ENCODE results near the gene LAMA2. TPM values are rescaled to one million over a fixed set of nuclear protein-coding genes. Genes with fewer than 3 reads are reported as not detected.
A peak's percentile ranks its signal among the peaks of the same experiment; 100 is the strongest.
"Not testable (repeated sequence)": the region's sequence is repeated elsewhere in the genome, so short reads cannot be mapped to it uniquely, and the experiment has no call there.

The LAMA2 gene
- total and polyA plus RNA-seq, 4 donors: 5.2 to 105 (median 45.9) TPM

DNA sequence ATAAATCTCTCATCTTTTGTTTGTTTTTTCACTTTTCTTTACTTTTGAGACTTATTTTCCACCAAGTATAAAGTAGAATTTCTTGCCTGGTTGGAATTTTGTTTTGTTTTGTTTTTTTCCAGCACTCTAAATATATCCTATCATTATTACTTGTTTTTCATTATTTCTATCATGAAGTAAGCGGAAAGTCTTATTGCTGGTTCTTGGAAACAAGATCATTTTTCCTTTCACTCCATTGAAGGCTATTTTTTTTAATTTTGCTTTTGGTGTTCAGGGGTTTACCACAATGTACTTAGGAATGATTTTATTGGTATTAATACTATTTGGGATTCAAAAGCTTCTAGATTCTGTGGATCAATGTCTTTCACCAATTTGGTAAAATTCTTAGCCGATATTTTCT, 190.1 kb downstream of the LAMA2 start:
- no peaks in the 10 kb centered on the region for H3K27me3 ChIP-seq (ENCODE audit: control insufficient read depth in 3 of 3, insufficient read depth in 3 of 3, low read length in 2 of 3)
- WGBS, 2 donors: 90 to 94% methylated on average over 2 of the region's 2 CpGs
- DNase-seq (no peak), ATAC-seq (ENCODE audit: insufficient read depth, low FRiP score) (no peak)
- no peaks in the 10 kb centered on the region for H3K36me3 ChIP-seq (ENCODE audit: control insufficient read depth in 4 of 4, insufficient read depth in 4 of 4, low read length in 4 of 4)
- H3K4me1 ChIP-seq (ENCODE audit: control insufficient read depth in 5 of 5, insufficient read depth in 5 of 5, low read length in 5 of 5): peaks cover 0 to 8% (median 0%) of the 10 kb centered on the region in 5 donors
- no peak overlapping the region for H3K9ac ChIP-seq (ENCODE audit: insufficient read depth in 1 of 2, low read length in 2 of 2)
- H3K4me3 ChIP-seq: no peak overlapping the region
- no peak overlapping the region for H3K27ac ChIP-seq (ENCODE audit: low read depth in 1 of 2, low read length in 1 of 2)
- no peaks in the 10 kb centered on the region for H3K9me3 ChIP-seq (ENCODE audit: control insufficient read depth in 4 of 4, insufficient read depth in 3 of 4, low read length in 3 of 4)
- TF ChIP-seq, protein P1, sequence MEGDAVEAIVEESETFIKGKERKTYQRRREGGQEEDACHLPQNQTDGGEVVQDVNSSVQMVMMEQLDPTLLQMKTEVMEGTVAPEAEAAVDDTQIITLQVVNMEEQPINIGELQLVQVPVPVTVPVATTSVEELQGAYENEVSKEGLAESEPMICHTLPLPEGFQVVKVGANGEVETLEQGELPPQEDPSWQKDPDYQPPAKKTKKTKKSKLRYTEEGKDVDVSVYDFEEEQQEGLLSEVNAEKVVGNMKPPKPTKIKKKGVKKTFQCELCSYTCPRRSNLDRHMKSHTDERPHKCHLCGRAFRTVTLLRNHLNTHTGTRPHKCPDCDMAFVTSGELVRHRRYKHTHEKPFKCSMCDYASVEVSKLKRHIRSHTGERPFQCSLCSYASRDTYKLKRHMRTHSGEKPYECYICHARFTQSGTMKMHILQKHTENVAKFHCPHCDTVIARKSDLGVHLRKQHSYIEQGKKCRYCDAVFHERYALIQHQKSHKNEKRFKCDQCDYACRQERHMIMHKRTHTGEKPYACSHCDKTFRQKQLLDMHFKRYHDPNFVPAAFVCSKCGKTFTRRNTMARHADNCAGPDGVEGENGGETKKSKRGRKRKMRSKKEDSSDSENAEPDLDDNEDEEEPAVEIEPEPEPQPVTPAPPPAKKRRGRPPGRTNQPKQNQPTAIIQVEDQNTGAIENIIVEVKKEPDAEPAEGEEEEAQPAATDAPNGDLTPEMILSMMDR (IDR thresholded peaks at IDR 0.05; ENCODE audit: control extremely low read depth, extremely low read depth): no peak

DNA sequence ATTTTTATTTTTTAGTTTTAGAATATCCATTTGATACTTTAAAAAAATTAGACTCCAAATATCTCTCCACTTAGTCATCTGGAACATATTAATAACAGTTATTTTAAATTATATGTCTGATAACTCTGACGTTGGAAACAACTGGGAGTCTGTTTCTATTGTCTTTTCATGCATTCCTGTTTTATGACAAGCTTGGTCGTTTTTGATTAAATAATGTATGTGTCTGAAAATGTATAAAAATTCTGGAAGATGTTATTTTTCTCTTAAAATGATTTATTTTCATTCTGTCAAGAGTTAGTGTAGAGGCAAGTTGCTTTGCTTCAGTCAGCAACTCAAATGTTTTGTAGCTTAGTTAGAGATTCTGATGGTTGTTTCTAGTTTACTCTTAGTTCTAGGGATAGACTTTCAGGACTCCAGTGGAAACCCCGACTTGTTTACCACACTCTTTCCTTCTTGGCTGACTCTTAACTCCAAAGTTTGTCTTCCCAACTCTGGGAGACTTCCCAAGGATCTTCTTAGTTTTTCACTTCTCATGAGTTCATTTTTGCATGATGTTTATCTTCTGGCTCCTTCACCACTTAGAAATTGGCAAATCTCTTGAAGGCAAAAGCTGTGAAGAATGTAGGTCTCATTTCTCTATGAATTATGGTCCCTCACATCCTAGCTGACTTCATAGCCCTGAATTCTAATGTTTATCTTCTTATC, 190.9 kb downstream of the LAMA2 start:
- whole genome bisulfite sequencing, 2 donors: 52 to 62% methylated on average over 3 of the region's 3 CpGs
- ATAC-seq (ENCODE audit: insufficient read depth, low FRiP score) (no peak), DNase-seq (peak in 2 of 3 donors; percentile 30 to 37)
- TF ChIP-seq, protein P1 (IDR thresholded peaks at IDR 0.05; ENCODE audit: control extremely low read depth, extremely low read depth): no peak
- H3K4me3 ChIP-seq: no peak overlapping the region
- no peaks in the 10 kb centered on the region for H3K27me3 ChIP-seq (ENCODE audit: control insufficient read depth in 3 of 3, insufficient read depth in 3 of 3, low read length in 2 of 3)
- H3K9me3 ChIP-seq (ENCODE audit: control insufficient read depth in 4 of 4, insufficient read depth in 3 of 4, low read length in 3 of 4): no peaks in the 10 kb centered on the region
- peaks cover 0 to 8% (median 0%) of the 10 kb centered on the region in 5 donors for H3K4me1 ChIP-seq (ENCODE audit: control insufficient read depth in 5 of 5, insufficient read depth in 5 of 5, low read length in 5 of 5)
- H3K27ac ChIP-seq (ENCODE audit: low read depth in 1 of 2, low read length in 1 of 2): no peak overlapping the region
- no peaks in the 10 kb centered on the region for H3K36me3 ChIP-seq (ENCODE audit: control insufficient read depth in 4 of 4, insufficient read depth in 4 of 4, low read length in 4 of 4)
- H3K9ac ChIP-seq (ENCODE audit: insufficient read depth in 1 of 2, low read length in 2 of 2): no peak overlapping the region

DNA sequence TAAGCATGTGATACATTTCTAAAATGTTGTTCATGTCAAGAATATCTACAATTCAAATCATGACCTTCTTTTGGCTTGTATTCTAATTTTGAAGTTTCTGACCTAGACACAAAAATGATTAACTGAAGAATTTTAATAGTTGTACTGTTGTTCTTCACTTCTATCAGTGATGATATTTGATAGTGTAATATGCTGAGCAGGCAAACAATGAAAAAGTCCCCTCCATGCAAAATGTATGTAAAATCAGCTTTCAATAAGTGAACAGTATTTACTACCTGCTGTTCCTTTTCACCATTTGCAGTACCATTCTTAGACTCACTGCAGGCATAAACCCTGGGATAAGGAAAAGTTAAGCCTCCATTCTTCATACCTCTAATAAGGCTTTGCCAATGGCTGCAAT, 201.5 kb downstream of the LAMA2 start:
- Histone ChIP-seq H3K36me3 (ENCODE audit: control insufficient read depth in 4 of 4, insufficient read depth in 4 of 4, low read length in 4 of 4) (peaks cover 0 to 3% (median 0%) of the 10 kb centered on the region in 4 donors), H3K27ac (ENCODE audit: low read depth in 1 of 2, low read length in 1 of 2) (no peak overlapping the region), H3K4me1 (ENCODE audit: control insufficient read depth in 5 of 5, insufficient read depth in 5 of 5, low read length in 5 of 5) (peaks cover 0 to 17% (median 4%) of the 10 kb centered on the region in 5 donors), H3K27me3 (ENCODE audit: control insufficient read depth in 3 of 3, insufficient read depth in 3 of 3, low read length in 2 of 3) (no peaks in the 10 kb centered on the region), H3K9ac (ENCODE audit: insufficient read depth in 1 of 2, low read length in 2 of 2) (no peak overlapping the region), H3K4me3 (no peak overlapping the region), H3K9me3 (ENCODE audit: control insufficient read depth in 4 of 4, insufficient read depth in 3 of 4, low read length in 3 of 4) (no peaks in the 10 kb centered on the region)
- ATAC-seq (ENCODE audit: insufficient read depth, low FRiP score) (no peak), DNase-seq (no peak)
- TF ChIP-seq, protein P1 (IDR thresholded peaks at IDR 0.05; ENCODE audit: control extremely low read depth, extremely low read depth): no peak

DNA sequence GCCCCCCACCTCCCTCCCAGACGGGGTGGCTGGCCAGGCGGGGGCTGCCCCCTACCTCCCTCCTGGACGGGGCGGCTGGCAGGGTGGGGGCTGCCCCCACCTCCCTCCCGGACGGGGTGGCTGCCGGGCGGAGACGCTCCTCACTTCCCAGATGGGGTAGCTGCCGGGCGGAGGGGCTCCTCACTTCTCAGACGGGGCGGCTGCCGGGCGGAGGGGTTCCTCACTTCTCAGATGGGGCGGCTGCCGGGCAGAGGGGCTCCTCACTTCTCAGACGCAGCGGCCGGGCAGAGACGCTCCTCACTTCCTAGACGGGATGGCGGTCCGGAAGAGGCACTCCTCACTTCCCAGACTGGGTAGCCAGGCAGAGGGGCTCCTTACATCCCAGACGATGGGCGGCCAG, 205.5 kb downstream of the LAMA2 start:
- DNase-seq; H3K27ac ChIP-seq (ENCODE audit: low read depth in 1 of 2, low read length in 1 of 2); H3K9me3 ChIP-seq (ENCODE audit: control insufficient read depth in 4 of 4, insufficient read depth in 3 of 4, low read length in 3 of 4); H3K4me3 ChIP-seq; H3K27me3 ChIP-seq (ENCODE audit: control insufficient read depth in 3 of 3, insufficient read depth in 3 of 3, low read length in 2 of 3); H3K9ac ChIP-seq (ENCODE audit: insufficient read depth in 1 of 2, low read length in 2 of 2); H3K36me3 ChIP-seq (ENCODE audit: control insufficient read depth in 4 of 4, insufficient read depth in 4 of 4, low read length in 4 of 4); ATAC-seq (ENCODE audit: insufficient read depth, low FRiP score): not testable (repeated sequence)
- 95 to 96% methylated on average over 24 to 26 of the region's 26 CpGs for WGBS, 2 donors
- peaks cover 0 to 17% (median 4%) of the 10 kb centered on the region in 5 donors for H3K4me1 ChIP-seq (ENCODE audit: control insufficient read depth in 5 of 5, insufficient read depth in 5 of 5, low read length in 5 of 5)
